ENCODE results near the gene TPD52L2.

The TPD52L2 gene

DNA sequence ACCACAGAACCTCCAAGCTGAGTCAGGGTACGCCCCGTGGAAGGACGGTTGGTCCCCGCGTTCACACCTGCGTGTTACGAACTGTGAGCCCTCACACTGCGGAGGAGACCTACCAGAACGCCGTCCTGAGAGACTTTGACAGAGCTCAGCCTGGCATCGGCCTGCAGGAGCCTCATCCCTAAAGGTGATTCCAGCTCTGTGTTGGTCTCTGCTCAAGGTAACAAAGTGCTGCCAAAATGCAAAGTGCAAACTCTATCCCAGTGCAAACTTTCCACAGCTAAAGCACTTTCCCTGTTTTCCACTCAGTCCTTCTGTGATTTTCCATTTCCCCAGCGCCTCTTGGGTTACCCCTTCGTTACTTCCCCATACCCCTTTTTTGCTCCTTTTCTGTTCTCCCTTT lies 25.4 kb upstream of the TPD52L2 start:
- H3F3A ChIP-seq (ENCODE audit: insufficient read depth, low read length), result no peaks in the 10 kb centered on the region
- no peak overlapping the region for H3K4me3 ChIP-seq (ENCODE audit: low read depth, low read length, poor library complexity, severe bottlenecking)
- no peak overlapping the region for H3K4me2 ChIP-seq (ENCODE audit: low read length)
- H3K9ac ChIP-seq (ENCODE audit: low read length), result no peak overlapping the region
- H4K20me1 ChIP-seq (ENCODE audit: insufficient read depth, low read length), result no peaks in the 10 kb centered on the region
- H3K27ac ChIP-seq (ENCODE audit: low read depth, low read length, poor library complexity, severe bottlenecking), result no peak overlapping the region
- TF ChIP-seq EZH2 (IDR thresholded peaks at IDR 0.05; ENCODE audit: borderline replicate concordance, low read length) (no peak), CTCF (IDR thresholded peaks at IDR 0.05; ENCODE audit: low read length) (no peak)
- peaks cover 5% of the 10 kb centered on the region; the same call in 1 of the 2 replicates for H3K27me3 ChIP-seq (ENCODE audit: insufficient read depth, low read length)
- H2AFZ ChIP-seq (ENCODE audit: low read length), result no peak overlapping the region
- H3K4me1 ChIP-seq (ENCODE audit: insufficient read depth, low read length, severe bottlenecking), result no peaks in the 10 kb centered on the region
- H3K9me2 ChIP-seq (ENCODE audit: low read depth, low read length), result no peaks in the 10 kb centered on the region
- H3K36me3 ChIP-seq (ENCODE audit: insufficient read depth, low read length), result no peaks in the 10 kb centered on the region
- no peaks in the 10 kb centered on the region for H3K79me2 ChIP-seq (ENCODE audit: insufficient read depth, low read length)
- H3K9me3 ChIP-seq (ENCODE audit: low read length), result no peaks in the 10 kb centered on the region

- Histone ChIP-seq H3K4me1 (ENCODE audit: insufficient read depth, low read length, severe bottlenecking) (no peaks in the 10 kb centered on the region), H3K36me3 (ENCODE audit: insufficient read depth, low read length) (no peaks in the 10 kb centered on the region), H3K9me2 (ENCODE audit: low read depth, low read length) (no peaks in the 10 kb centered on the region), H3K27me3 (ENCODE audit: insufficient read depth, low read length) (peaks cover 9% of the 10 kb centered on the region; the same call in 1 of the 2 replicates), H3F3A (ENCODE audit: insufficient read depth, low read length) (no peaks in the 10 kb centered on the region), H3K27ac (ENCODE audit: low read depth, low read length, poor library complexity, severe bottlenecking) (no peak overlapping the region), H3K9me3 (ENCODE audit: low read length) (no peaks in the 10 kb centered on the region), H3K4me2 (ENCODE audit: low read length) (no peak overlapping the region), H3K79me2 (ENCODE audit: insufficient read depth, low read length) (no peaks in the 10 kb centered on the region), H3K9ac (ENCODE audit: low read length) (no peak overlapping the region), H4K20me1 (ENCODE audit: insufficient read depth, low read length) (no peaks in the 10 kb centered on the region), H3K4me3 (ENCODE audit: low read depth, low read length, poor library complexity, severe bottlenecking) (no peak overlapping the region), H2AFZ (ENCODE audit: low read length) (no peak overlapping the region)
- TF ChIP-seq EZH2 (IDR thresholded peaks at IDR 0.05; ENCODE audit: borderline replicate concordance, low read length) (no peak), CTCF (IDR thresholded peaks at IDR 0.05; ENCODE audit: low read length) (no peak)
Measured at GRCh38 chr20:63840405-63840828, 24.7 kb upstream of the TPD52L2 start.

DNA sequence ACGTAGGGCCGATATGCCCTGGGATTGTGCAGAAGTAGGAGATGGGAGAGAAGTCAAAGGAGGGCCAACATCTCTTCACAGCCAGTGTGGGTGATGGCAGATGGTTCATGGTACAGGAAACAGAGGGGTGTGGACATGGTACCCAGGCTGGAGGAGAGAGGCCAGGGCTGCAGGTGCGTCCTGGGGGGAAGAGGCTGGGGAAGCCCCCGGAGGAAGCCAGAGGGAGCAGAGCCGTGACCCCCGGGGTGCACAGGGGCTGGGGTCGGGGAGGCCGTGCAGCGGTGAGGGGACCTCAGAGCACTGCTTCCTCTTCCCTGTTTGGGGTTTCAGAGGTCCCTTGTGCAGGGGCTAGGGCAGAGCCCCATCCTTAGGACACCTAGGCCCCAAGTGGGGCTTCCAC lies 22.8 kb upstream of the TPD52L2 start:
- H3K36me3 ChIP-seq (ENCODE audit: insufficient read depth, low read length), result no peaks in the 10 kb centered on the region

More for the DNA sequence above, 22.8 kb upstream of the TPD52L2 start:
- TF ChIP-seq EZH2 (IDR thresholded peaks at IDR 0.05; ENCODE audit: borderline replicate concordance, low read length) (no peak), CTCF (IDR thresholded peaks at IDR 0.05; ENCODE audit: low read length) (no peak)
- H4K20me1 ChIP-seq (ENCODE audit: insufficient read depth, low read length), result no peaks in the 10 kb centered on the region
- H3K9me3 ChIP-seq (ENCODE audit: low read length), result no peaks in the 10 kb centered on the region
- H3F3A ChIP-seq (ENCODE audit: insufficient read depth, low read length), result no peaks in the 10 kb centered on the region
- no peaks in the 10 kb centered on the region for H3K79me2 ChIP-seq (ENCODE audit: insufficient read depth, low read length)
- H3K9me2 ChIP-seq (ENCODE audit: low read depth, low read length), result no peaks in the 10 kb centered on the region
- H3K4me2 ChIP-seq (ENCODE audit: low read length), result no peak overlapping the region
- H3K4me1 ChIP-seq (ENCODE audit: insufficient read depth, low read length, severe bottlenecking), result no peaks in the 10 kb centered on the region
- no peak overlapping the region for H3K27ac ChIP-seq (ENCODE audit: low read depth, low read length, poor library complexity, severe bottlenecking)
- no peak overlapping the region for H2AFZ ChIP-seq (ENCODE audit: low read length)
- no peak overlapping the region for H3K9ac ChIP-seq (ENCODE audit: low read length)
- H3K4me3 ChIP-seq (ENCODE audit: low read depth, low read length, poor library complexity, severe bottlenecking), result no peak overlapping the region
- H3K27me3 ChIP-seq (ENCODE audit: insufficient read depth, low read length), result peaks cover 9% of the 10 kb centered on the region; the same call in 1 of the 2 replicates

All from OCI-LY1 (cell line).